Head of caudate nucleus (tissue), 42 donors: ENCODE measurements around the gene ANGPTL2.

ENCODE experiments used
- DNase-seq, 42 donors: peaks; one replicate each; pipeline versions ENCODE4 v3.0.0 to v3.0.0-alpha.2; 2020 to 2021; ENCODE audit warnings: mixed read lengths in 7 of 42
- intact Hi-C: fragments of 100-400 bp; cut with DNase I; formaldehyde crosslinking; loops from one replicate; pipeline ENCODE4 v1.15.0; 2022

Gene ANGPTL2

DNA sequence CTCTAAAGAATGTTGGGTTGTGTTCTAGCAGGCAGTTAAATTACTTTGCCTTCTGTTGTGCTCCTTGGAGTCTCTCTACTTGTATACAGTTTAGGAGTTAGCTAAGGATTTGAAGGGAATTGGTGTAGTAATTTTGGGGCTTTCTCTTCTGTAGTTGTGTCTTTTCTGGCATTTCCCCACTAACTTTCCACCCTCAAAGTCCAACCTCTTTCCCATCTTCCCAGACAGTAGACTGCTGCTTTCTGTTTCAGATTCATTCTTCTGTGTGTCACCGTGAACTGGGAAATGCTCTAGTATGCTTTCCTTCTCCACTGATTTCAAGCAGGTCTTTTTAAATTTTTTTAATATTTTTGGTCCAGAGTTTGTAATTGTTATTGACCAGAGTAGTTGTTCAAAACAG lies 4.5 kb upstream of the ANGPTL2 start:
- intact Hi-C loops: no loop called here
- DNase-seq: no peak

DNA sequence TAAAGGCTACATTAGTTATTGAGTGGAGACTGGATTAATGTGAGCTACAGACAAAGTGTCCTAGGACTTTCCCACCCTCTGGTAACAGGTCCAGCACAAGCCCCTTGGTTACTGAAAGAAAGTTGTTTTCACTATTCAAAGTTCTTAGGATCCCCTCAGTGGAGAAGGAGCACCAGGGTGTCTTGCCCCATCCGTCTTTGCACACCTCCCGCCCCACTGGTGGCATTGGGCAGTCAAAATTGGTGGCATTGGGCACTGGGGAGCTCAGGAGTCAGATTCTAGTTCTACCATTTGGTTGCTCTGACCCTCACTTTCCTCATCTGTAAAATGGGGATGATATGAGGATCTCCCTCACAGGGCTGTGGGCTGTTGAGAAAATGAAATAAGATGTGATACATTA lies 2.4 kb upstream of the ANGPTL2 start:
- intact Hi-C loops: loop anchor here (5.0 kb wide), 1 partner anchor 52 kb away; no protein-coding TSS in a partner anchor
- DNase-seq: peak in 2 of 42 donors; percentile 12 to 28

DNA sequence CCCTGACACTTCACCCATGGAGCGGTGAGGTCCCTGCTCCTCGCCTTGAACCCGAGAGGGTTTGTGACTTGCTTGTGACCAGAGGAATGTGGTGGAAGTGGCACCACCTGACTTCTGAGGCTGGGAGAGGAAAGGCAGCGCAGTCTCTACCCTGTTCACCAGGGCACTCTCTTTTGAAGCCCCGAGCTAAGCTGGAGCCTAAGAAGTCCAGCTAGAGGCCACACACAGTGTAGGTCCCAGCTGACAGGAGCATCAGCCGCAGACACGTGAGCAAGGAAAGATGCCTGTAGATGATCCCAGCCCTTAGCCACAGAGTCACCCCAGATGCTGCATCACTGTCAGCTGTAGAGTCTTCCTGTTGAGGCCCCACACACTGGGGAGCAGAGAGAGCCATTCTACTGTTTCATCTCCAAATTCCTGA lies 1.7 kb upstream of the ANGPTL2 start:
- DNase-seq: peak in 2 of 42 donors; percentile 16 to 35
- intact Hi-C loops: loop anchor here (5.0 kb wide), 1 partner anchor 52 kb away; no protein-coding TSS in a partner anchor

DNA sequence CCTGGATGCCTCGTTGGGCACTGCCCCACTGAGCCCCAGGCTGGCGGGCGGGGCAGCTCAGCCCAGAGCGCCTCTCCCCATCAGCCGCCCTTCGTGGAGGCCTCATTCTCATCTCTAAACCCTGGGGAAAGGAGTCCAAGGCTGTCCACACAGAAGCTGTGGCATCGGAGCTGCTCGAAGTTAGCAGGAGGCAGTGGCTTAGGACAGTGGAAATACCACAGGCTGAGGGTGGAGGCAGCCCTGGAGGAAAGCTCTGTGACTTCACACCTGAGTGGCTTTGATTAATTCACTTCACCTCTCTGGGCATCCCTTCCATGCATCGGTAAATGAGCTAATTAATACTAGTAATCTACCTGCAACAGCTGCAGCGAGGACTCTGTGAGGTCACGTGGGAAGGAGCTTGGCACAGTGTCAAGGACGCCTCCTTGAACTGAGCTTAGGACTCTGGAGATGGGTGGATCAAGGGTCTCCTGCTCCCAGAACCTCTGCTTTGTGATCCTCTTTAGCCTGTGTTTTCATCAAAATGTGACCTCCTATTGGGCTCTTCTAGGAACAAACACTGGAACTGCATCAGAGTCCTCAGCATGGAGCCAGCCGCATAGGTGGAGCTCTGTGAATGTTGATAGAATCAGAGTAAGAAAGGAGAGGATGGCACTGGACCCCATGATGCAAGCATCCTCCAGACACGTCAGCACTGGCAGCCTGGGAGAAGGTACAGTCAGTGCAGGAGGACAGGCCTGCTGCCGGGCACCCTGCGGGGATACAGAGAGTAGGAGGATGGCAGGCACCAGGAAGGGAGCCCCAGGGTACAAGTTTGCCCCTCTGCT lies 842 bp upstream of the ANGPTL2 start:
- intact Hi-C loops: loop anchor here (5.0 kb wide), 1 partner anchor 51 kb away; no protein-coding TSS in a partner anchor
- DNase-seq: peak in 5 of 42 donors; percentile 41 to 72 (median 52)

DNA sequence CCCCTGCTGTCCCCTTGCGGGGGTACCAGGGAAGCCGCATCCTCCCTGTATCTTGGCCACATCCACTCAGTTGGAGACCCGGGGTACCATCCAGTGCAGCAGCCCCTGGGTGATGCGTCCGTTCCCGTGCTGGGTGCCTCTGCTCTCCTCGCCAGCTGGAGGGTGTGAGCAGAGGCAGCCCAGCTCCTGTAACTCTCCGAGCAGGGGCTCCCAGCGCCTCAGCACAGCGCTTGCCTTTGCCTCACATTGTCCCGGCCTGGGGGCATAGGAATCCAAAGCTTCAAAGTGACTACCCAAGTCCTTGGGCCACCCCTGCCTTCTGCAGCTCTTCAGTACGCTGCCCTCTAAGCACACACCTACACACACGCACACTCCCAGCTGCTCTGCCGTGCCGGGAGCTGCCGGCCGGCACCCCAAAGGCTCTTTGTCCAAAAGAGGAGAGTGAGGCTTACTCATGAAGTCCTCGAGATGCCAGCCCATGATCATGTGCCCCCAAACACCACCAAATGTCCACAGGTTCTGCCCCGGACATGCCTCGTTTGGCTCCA lies 733 bp downstream of the ANGPTL2 start:
- DNase-seq: peak in 8 of 42 donors; percentile 28 to 63 (median 48)
- intact Hi-C loops: loop anchor here (5.0 kb wide), 1 partner anchor 49 kb away; no protein-coding TSS in a partner anchor

DNA sequence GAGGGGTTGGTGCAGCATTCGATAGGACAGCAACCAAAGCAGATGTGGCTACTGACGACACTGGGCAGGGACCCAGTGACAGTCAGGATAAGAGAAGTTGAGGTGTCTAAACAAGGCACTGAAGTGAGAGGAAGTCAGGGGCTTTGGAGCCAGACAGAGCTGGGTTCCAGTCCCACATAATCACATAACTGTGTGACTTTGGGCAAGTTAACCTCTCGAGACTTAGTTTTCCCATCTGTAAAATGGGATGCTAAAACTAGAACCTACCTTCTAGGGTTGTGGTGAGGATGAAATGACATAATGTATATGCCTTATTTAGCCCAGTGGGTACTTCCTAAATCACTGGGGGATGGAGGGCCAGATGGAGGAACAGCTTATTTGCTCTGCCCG lies 3.1 kb downstream of the ANGPTL2 start:
- DNase-seq: peak in 1 of 42 donors; percentile 12
- intact Hi-C loops: no loop called here

DNA sequence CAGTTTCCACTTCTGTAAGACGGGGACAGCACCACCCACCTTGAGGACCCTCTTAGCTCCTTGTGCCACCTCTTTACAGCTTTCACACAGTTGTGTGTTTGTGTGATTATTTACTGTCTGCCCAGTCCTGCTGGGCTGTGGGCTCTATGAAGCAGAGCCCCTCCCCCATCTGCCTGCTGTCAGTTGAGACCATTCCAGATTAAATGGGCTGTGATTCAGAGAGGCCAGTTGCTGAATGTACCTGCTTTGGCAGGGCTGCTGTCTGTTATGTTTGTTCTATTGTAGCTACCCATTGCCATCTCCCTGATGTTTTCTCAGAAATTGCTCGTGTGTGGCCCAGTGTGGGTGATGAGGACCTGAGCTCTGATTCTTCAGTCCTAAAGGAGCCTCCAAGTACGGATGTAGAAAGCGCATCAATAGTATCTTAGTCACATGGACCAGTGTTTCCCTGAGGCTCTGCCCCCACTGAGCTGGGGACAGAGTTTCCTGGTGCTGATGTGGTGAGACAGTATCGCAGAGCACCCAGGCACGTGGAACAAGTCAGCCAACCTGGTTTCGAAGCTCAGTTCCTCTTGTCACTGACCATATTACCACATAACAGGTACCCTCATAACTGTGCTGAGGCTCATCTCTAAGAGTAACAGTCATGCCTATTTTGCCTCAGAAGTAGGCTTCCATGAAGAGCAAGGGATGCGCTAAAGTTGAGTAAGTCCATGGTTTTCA lies 3.7 kb downstream of the ANGPTL2 start:
- peak in 1 of 42 donors; percentile 34 for DNase-seq
- intact Hi-C loops: no loop called here

DNA sequence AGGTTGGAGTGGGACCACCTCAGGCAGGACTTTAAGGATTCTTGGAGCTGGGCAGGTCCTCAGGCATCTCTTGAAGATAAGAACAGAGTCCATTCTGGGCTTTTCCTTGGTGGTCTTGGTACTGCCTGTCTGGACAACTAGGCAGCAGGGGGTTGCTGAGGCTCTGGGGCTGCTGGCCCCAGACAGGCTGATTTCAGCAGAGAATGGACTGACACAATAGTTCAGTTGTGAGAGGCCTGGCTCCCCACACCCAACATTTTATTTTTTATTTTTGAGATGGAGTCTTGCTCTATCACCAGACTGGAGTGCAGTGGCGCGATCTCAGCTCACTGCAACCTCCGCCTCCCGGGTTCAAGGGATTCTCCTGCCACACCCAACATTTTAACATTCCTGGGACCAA lies 4.6 kb downstream of the ANGPTL2 start:
- intact Hi-C loops: no loop called here
- DNase-seq: no peak

DNA sequence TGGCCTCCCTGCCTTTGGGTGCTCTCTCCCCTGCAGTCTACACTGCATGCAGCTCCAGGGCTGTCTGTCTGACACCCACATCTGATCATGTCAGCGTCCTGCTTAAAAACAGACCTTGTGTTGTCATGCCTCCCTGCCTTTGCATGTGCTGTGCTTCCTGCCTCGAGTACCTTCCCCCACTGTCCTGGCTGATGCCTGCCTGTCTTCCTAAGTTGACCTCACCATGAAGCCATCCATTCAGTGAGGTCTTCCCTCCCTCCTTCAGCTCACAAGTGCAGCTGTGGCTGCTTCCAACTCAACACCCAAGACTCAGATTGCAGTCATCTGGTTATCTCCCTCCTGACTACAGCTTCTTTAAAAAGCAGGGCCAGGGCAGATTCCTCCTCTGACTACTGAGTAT lies 5.5 kb downstream of the ANGPTL2 start:
- intact Hi-C loops: no loop called here
- no peak for DNase-seq

DNA sequence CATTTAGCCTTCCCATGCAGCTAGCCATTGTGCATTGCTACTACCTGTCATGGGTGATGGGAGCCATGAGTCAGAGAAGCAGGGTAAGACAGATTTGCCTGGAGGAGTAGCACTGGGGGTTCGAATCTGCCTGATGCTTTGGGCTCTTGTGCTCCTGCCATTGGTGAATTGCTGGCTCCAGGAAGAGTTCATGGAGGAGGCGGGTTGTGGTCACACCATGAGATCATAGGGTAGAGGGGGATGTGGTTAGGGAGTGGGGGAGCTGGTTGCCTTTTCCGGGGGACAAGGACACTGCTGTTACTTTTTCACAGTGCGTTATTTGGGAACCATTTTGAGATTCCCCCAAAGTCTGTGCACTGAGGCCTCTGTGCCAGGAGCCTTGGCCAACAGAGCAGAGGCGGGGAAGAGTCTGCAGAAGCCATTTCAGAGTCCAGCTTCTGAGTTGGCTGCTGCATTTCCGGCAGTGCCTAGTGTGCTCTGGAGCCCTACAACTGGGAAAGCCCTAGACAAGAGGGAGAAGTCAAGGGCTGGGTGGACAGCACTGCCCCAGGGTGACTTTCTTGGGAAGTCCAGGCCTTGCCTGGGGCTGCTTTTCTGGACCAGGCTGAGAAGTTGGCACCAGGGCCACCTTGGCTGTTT lies 6.2 kb downstream of the ANGPTL2 start:
- no peak for DNase-seq

DNA sequence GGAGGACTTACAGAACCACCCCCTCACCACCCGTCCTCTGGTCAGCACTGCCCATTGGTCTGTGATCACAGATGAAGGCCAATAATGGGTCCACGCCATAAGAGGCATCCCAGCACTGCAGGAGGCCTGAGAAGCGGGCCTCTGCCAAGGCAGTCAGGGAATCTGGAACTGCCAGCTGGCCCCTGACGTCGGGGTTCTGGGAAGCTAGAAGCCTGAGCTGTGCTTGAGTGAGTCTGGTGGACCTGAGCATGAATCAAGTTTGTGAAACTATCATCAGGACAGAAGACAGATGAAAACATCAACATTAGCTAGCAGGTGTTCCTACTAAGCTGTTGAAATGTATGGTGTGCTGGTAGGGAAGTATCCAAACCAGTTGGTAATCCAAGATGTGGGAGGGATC lies 7.8 kb downstream of the ANGPTL2 start:
- intact Hi-C loops: no loop called here
- DNase-seq: peak in 6 of 42 donors; percentile 19 to 66 (median 44)

More for the DNA sequence above, 6.2 kb downstream of the ANGPTL2 start:
- intact Hi-C loops: no loop called here

DNA sequence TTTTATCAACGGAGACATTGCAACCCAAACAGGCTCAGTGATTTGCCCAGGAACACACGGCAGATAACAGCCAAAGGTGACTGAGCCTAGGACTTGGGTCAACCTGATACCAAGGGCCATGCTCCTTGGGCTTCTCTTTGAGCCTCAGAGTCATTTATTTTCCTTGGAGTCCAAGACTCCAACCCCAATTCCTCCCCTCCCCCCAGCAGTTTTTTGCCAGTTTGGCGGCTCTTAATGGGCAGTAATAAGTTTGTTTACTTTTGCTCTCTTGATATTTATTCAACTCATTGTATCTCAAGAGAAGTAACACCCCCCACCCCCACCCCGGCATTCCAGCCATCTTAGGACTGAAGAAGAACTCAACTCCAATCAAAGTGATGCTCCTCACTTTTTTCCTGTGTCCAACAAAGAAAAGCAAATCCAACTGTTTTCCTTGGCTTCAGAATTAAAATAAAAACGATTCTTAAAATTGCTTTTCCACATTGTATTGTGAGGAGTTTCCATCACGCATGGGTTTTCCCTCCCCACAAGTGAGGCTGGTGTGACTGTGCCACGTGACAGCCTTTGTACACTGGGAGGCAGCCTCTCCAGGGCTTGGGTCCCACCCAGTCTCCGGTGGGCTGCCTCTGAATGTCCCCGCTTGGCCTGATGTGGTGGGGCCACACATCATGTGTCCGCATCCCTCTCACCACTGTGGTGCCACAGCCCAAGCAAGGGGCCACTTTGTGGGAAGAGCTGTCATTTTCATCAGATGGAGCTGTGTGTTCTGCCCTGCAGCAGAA lies 9.1 kb downstream of the ANGPTL2 start:
- intact Hi-C loops: no loop called here
- no peak for DNase-seq

DNA sequence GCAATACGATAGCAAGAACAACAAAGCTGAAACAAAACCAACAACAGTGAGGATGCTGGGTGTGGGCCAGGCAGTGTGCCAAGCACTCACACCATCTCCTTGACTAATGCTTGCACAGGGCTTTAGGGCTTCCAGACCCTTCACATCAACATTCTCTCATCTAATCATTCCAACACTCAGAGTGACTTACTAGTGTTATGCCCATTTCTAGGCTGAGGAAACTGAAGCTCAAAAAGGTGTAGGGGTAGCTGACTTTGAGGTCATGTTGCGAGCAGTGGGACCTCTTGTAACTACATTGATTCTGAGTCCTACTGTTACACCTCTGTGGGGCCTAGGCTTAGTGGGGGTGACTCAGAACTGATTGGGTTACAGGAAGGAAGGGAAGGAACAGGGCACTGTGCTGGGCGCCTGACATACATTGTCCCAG lies 9.7 kb downstream of the ANGPTL2 start:
- DNase-seq: no peak
- intact Hi-C loops: no loop called here

DNA sequence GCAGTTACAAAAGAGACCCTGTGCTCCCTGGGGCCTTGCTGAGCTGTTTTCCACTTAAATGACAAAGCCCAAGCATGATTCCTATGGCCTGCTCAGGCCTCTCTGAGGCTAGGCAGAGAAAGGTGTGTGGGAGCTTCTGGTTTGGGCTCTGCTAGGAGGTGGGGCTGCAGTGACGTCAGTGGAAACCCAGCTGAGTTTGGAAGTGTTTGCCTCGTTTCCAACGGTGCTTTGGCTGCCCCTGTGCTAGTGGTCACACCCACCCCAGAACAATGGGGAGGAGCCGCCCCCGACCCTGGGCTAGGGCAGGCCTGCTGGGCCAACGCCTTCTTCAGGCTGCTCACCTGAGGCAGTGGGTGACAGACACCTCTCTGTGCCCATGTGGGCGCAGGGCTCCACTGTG lies 10.4 kb downstream of the ANGPTL2 start:
- intact Hi-C loops: no loop called here
- no peak for DNase-seq

DNA sequence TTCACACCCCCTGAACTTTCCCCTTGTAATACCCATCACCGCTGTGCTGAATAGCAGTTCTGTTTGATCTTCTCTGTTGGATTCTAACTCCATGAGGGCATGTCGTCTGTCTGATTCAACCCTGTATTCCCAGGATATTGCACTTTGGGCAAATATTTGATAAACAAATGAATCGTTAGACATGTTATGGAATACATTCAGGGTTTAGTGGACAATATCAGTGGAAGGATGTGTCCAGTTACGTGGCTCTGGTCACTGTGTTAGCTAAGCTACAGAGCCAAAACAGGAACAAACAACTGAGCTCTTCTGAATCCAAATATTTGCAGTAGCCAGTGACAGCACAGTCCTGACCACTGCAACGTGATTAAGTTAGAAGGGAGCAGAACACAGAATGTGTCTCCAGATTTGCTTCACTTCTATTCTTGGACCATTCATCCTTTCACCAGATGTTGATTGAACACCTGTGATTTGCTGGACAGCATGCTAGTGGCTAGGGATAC lies 13.2 kb downstream of the ANGPTL2 start:
- intact Hi-C loops: no loop called here
- DNase-seq: no peak

DNA sequence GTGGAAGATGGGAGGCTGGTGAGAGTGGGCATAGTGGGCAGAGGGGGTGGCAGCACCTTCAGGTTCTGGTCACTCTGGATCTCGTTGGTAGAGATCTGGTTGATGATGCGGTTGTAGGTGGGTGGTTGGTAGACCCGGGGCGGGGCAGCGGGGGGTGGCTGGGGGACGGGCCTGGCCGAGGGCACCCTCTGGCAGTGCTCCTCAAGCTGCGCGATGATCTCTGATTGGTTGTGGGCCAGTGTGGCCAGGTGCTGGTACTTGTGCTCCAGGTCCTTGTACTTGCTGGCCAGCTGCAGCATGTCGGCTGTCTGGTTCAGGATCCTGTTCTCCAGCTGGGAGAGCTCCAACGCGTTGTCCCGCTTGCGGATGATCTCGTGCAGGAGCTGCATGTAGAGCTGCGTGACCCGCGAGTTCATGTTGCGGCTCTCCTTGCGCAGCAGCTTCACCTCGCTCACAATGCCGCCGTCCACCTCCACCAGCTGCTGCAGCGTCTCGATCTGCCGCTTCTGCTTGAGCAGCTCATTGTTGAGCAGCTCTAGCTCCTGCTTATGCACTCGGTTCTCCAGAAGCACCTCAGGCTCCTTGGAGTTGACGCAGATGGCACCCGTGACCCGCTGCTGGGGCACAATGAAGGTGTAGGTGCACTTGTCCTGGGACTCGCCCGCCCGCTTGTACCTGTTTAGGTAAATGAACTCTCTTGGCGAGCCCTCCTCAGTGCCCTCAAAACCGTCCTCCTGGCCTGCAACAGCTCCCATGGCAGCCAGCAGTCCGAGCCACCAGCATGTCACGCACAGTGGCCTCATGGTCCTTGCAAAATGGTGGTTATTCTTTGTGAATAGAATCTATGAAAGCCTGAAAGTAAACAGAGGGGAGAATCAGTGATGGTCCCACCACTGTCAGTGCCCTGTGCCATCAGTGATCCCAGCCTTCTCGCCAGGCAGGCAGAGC lies 14.2 kb downstream of the ANGPTL2 start:
- intact Hi-C loops: no loop called here
- no peak for DNase-seq
